Central memory CD4-positive, alpha-beta T cell (primary cell): ENCODE data around the gene MYOCOS.
"Not testable (repeated sequence)": the region's sequence is repeated elsewhere in the genome, so short reads cannot be mapped to it uniquely, and the experiment has no call there.

Experiments
- DNase-seq: peaks from one replicate; pipeline ENCODE4 v3.0.0; 2022
- total RNA-seq, 3 experiments: gene quantifications; one replicate each; lab custom pipeline; 2026; lab: John Stamatoyannopoulos, UW

The MYOCOS gene, protein sequence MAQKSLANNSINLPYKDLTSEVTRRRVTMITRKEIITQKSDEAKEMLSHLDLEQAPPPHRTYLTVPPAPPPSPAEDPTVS
- 0.11 to 0.19 (median 0.16) reads per million in 3 experiments for total RNA-seq

GRCh38 chr1:171622152-171622462 is at the start of gene MYOCOS:
Gene MYOCOS, plus strand, starts transcription at chr1:171622243. Its CDS starts 1,641 bp downstream, at chr1:171623884.
- no peak for DNase-seq

DNA sequence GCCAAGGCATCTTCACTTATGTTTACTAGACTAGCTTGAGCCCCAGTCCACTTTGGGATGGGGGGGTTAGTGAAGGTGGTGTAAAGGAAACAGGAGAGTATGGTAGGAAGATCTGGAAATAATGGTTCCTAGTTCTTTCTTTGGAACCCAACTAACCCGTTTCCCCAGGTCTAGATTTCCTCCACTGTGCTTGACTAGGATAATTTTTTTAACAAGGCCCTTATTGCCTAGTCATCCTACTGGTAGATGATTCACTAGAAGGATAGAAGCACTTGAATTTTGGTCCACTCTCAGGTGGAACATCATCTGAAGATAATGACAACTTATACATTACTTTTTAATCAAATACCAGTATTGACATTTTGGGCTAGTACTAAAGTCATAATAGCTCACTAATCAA is 45.9 kb upstream of the MYOCOS start:
- DNase-seq = no peak

GRCh38 chr1:171581226-171581625 is 40.8 kb upstream of the MYOCOS start:
- no peak for DNase-seq

DNA sequence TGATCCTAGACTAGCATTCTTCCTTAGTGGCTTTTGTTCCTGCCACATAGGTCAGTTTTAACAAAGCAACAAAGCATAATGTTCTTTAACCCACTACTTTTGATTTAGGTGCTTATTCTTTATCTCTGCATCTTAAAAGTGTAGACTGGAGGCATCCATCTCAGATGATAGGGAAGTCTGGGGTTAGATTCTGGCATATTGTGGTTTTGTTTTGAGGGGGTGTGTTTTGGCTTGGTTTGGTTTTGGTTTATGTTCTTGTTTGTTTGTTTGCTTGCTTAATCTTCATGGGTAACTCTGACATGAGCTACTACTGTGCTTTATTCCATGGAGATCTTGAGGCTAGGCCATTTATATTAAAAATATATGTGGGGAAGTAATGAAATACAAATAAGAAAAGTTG is 40.3 kb upstream of the MYOCOS start:
- no peak for DNase-seq

- DNase-seq = no peak
These were observed 39.5 kb upstream of the MYOCOS start for GRCh38 chr1:171582589-171582988.

DNA sequence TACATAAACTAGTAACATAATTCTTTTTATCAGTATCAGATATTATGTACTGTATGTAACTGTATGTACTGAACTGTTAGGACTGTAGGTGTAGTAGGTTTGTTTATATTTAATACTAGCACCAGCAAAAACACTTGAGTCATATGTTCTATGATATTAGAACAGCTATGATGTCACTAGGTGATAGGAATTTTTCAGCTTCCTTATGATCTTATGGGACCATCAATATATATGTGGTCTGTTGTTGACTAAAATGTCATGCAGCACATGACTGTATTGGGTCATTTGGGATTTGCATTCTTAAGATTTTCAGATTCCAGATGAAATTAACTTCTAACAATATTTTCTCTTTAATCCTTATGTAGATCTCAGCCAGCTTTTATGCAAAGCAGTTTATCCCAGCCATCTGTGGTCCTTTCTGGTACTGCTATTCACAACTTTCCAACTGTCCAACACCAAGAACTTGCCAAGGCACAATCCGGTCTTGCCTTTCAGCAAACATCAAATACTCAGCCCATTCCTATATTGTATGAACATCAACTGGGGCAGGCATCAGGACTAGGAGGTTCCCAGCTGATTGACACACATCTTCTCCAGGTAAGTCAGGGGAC is 38.3 kb upstream of the MYOCOS start:
- DNase-seq = no peak

DNA sequence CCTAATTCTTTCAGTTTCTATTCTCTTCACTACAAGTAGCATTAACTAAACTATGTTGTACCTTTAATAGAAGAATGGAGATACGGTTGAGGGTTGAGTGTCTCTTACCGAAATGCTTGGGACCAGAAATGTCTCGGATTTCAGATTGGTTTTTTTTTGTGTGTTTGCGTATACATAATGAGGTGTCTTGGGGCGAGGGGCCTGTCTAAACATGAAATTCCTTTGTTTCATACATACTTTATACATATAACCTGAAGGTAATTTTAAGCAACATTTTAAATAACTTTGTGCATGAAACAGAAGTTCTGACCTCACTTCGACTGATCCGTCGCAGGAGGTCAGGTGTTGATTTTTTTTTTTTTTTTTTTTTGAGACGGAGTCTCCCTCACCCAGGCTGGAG is 36.3 kb upstream of the MYOCOS start:
- no peak for DNase-seq

GRCh38 chr1:171588230-171588629 is 33.8 kb upstream of the MYOCOS start:
- no peak for DNase-seq

GRCh38 chr1:171590022-171590421 is 32.0 kb upstream of the MYOCOS start:
- no peak for DNase-seq

DNA sequence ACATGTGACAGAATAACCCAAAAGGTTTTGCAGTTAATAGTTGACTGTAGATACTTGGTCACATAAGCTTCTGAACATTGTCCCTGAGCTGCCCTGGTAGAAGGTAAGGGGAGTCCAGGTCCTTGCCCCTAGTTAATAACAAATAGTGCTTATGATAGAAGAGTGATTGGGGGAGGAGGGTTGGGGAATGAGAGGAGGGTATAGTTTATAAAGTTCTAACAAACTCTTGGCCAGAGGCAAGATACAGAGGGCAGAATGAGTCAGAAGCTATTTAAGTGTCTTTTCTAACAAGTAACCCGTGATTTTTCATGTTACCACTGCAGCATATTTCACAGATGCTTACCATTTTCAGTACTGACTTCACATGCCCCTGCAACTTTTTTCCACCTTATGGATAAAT is 26.7 kb upstream of the MYOCOS start:
- no peak for DNase-seq

DNA sequence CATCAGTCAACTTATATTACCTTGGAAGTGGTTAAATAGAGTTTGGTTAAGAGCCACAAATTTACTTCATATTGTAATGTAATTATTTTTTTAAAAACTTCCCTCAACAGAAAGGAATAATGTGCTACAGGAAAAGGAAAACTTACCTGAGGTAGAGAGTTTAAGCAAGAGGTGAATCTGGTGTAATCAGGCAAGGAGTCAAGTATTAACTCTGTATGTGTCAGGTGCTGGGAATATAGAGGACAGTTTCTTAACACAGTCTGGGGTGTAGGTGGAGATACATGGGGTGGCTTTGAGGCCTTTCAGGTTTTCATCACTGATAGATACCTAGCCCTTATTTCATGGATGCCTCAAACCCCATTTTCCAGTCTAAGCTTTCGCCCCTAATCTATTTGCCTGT is 25.9 kb upstream of the MYOCOS start:
- DNase-seq = no peak

- DNase-seq = no peak
These were observed 25.3 kb upstream of the MYOCOS start for GRCh38 chr1:171596705-171597104.

DNA sequence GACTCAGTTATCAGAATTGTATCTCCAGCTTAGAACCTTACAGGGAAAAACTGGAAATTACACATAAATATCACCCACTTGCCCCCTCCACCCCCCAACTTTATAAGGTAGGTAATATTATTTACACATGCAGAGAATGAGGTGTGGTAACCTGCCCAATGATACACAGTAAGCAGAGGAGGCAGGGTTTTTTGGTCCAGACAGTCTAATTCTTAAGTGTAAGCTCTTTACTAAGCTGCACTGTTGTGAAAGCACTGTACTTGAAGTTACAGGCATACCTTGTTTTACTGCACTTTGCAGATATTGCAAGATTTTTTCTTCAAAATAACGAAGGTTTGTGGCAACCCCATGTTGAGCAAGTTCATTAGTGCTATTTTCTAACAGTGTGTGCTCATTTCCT is 24.8 kb upstream of the MYOCOS start:
- no peak for DNase-seq

DNA sequence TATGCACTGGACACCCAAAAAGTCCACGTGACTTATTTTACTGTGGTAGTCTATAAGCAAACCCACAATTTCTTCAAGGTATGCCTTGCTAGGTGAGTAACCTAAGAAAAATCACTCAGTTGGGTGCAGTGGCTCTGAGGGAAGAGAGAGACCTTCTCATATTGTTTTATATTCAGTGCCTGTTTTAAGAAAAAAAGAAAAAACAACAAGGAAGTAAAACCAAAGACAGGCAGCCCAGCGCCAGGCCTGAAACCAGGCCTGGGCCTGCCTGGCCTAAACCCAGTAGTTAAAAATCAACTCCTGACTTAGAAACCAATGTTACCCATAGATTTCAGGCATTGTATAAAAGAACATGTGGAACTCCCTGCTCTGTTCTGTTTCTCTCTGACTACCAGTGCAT is 21.7 kb upstream of the MYOCOS start:
- DNase-seq = not testable (repeated sequence)

GRCh38 chr1:171600862-171601261 is 21.2 kb upstream of the MYOCOS start:
- no peak for DNase-seq

DNA sequence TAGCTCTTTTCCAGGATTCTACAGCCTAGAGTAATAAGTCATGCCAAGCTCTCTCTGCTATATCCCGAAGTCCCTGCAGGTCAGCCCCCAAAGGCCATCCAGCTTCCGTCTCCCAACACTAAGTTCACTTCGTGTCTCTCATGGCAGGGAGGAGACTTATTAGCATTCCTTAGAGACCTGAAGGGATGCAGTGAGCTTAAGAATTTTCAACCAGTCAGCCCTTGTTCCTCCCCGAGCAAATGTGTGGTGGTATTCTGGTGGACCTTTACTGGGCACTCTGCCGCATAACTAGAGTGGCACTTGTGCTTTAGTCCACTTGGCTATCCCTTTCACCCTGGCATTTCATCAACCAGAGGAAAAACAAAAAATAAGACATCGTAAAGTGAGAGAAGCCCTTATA is 19.0 kb upstream of the MYOCOS start:
- not testable (repeated sequence) for DNase-seq

GRCh38 chr1:171606402-171606941 is 15.6 kb upstream of the MYOCOS start:
- no peak for DNase-seq

DNA sequence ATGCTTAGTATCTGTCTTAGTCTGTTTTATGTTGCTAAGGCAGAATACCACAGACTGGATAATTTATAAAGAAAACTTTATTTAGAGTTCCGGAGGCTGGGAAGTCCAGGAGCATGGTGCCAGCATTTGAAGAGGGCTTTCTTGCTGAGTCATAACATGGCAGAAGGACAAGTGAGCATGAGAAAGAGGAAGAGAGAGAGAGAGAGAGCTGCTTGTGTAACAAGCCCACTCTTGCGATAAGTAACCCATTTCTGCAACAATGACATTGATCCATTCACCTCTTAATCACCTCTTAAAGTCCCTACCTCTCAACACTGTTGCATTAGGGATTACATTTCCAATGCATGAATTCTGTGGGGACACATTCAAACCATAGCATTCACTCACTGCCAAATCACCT is 11.7 kb upstream of the MYOCOS start:
- no peak for DNase-seq

DNA sequence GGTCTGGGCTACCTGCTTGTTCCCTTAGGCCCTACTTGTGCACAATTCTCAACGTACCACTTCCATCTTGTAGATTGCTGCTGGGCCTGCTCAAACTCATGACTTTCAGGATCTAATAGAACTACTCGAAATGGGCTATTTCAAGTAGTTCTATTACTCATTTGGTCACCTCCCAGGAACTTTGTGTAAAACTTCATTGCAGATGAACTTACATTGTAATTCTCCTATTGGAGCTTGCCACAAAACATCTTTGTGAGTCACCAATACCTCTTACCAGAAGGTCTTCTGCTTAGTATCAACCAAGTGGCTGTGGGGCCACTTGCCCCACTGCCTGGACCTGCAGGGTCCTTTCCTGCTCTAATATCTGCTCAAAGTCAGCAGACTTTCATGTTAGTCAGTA is 10.7 kb upstream of the MYOCOS start:
- DNase-seq = no peak

DNA sequence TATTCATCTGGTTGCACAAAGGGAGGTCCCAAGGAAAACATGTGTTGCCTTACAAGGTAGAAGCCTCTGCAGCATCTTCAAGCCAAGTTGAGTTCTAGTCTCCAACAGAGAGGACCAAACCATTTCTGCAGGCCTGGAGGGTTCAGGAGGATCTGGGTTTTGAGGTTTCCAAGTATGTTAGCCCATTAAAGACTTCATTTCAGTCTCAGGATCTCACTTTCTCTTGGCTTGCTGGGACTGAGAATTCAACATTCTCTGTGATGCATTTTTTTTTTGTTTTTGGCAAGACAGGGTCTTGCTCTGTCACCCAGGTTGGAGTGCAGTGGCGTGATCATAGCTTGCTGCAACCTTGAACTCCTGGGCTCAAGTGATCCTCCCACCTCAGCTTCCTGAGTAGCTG is 8.8 kb upstream of the MYOCOS start:
- no peak for DNase-seq

DNA sequence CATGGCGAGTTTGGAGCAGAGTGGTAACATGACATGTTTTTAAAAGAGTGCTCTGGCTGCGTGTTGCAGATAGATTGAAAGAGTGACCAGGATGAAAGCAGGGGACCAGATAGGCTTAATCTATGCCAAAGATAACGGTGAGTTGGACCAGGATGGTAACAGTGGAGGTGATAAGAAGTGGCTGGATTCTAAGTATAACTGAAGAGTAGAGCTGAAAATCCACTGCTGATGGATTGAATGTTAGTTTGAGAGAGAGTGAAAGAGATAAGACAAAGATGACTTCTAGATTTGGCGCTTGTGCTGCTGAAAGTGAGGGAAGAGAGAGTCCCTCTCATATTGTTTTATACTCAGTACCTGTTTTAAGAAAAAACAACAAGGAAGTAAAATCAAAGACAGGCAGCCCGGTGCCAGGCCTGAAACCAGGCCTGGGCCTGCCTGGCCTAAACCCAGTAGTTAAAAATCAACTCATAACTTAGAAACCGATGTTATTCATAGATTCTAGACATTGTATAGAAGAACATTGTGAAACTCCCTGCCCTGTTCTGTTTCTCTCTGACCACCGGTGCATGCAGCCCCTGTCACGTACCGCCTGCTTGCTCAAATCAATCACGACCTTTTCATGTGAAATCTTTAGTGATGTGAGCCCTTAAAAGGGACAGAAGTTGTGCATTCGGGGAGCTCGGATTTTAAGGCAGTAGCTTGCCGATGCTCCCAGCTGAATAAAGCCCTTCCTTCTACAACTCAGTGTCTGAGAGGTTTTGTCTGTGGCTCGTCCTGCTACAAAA is 6.7 kb upstream of the MYOCOS start:
- not testable (repeated sequence) for DNase-seq

DNA sequence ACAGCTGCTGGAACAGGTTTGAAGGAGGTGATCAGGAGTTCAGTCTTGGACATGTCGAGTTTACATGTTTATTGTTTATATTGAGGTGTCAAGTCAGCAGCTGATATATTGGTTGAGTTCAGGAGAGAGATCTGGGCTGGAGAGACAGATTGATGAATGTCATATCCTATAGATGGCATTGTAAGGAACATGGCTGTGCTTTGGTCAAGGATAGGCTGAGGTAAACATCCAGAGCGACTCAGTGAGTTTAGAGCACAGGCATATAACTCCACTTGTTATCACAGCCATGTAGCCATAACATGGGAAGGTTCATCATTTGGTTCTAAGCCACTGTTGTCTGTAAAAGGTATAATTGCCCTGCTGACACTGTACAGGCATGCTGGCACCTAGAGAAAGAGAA is 5.5 kb upstream of the MYOCOS start:
- DNase-seq = no peak

DNA sequence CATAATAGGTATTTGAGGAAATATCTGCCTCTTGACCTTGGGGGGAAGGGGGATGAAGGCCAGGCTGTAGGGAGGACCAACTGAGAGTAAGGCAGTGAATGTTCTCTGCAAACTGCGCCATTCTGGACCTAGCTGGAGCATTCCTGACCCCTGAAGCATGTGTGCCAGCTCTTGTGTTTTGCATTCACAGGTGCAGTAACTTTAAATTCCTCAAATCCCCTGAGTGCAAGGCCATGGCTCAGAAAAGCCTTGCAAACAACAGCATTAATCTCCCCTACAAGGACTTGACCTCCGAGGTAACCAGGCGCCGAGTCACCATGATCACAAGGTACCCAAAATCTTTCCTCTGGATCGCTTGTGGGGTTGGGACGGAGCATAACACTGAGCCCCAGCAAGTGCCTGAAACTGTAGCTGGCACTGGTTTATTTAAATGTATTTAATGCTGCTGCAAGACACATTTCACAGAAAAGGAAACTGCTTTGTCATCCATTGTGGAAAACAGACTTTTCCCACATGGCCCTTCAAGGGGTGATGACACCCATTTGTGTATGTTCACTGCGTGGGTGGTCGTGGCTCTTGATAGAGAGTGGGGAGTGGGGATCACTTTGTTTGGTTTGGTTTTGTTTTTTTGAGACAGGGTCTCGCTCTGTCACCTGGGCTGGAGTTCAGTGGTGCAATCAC is 1.7 kb downstream of the MYOCOS start:
- no peak for DNase-seq

- DNase-seq = no peak
These were observed 3.2 kb downstream of the MYOCOS start for GRCh38 chr1:171625225-171625624.
